IPS DF 4.7 (cell line): ENCODE data around the gene SF3B1.

Experiments used
- DNase-seq: peaks from one replicate; pipeline ENCODE4 v3.0.0-alpha.2; 2013; ENCODE audit warnings: low spot score; ENCODE audit errors: extremely low read depth

The SF3B1 gene

DNA sequence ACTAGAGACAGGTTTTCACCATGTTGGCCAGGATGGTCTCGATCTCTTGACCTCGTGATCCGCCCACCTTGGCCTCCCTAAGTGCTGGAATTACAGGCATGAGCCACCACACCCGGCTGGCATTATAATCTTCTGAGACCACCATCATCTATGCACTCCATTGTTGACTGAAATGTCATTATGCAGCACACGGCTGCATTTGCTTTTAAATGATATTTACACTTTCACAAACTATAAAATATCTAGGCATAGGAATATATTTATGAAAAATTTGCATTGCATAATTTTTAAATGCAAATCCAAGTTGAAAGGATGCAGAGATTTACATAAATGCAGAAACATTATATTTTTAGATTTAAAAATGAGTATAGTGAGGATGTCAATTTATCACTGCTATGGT lies 94.2 kb downstream of the SF3B1 start:
- no peak for DNase-seq
